GM21367 (cell line): ENCODE measurements around the gene GIPC2.
"Not testable (repeated sequence)": the region's sequence is repeated elsewhere in the genome, so short reads cannot be mapped to it uniquely, and the experiment has no call there.

ENCODE experiments used
- ATAC-seq: cut with Tn5 transposase; IDR thresholded peaks from one replicate; pipeline ENCODE4 v1.9.1; 2021; ENCODE audit not compliant: unreplicated experiment

The GIPC2 gene

GRCh38 chr1:78094639-78095038, 48.9 kb downstream of the GIPC2 start:
- ATAC-seq: no peak

- no peak for ATAC-seq
Measured at GRCh38 chr1:78095593-78095992, 49.8 kb downstream of the GIPC2 start.

GRCh38 chr1:78096017-78096416, 50.3 kb downstream of the GIPC2 start:
- no peak for ATAC-seq

GRCh38 chr1:78096976-78097375, 51.2 kb downstream of the GIPC2 start:
- no peak for ATAC-seq

DNA sequence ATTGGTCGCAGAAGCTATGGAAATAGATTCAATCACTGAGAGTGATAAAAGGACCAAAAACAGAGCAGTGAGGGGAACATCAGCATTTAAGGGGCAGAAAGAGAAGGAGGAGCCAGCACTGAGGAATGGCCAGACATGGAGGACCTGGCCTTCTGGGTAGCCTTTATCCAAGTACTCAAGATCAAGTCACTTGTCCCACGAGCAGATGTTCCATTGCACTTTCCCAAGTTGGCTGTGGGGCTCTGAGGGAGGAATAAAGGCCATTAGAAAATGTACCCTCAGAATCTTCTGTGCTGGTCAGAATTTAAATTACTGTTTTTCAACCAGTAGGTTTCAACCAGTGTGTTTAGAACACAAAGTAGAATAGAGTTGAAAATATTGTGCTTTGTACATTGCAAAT, 55.3 kb downstream of the GIPC2 start:
- no peak for ATAC-seq

DNA sequence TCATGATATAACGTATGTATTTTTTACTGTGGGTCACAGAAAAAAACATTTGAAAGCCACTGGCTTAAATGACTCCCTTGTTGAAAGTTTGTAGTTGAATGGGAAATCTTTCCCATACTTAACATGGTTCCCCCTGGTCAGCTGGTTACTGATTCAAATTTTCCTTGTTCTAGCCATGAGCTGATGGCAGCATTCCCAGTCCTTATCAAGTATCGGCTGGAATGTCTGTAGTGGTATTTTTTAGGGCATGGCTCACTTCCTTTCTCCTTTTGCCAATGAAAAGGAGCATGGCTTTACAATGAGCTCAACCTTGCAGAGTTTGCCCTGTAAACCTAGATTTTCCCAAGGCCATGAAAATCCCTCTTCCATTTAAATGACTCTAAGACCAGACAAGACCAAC, 55.7 kb downstream of the GIPC2 start:
- ATAC-seq: no peak

- ATAC-seq: no peak
Measured at GRCh38 chr1:78102082-78102481, 56.3 kb downstream of the GIPC2 start.

DNA sequence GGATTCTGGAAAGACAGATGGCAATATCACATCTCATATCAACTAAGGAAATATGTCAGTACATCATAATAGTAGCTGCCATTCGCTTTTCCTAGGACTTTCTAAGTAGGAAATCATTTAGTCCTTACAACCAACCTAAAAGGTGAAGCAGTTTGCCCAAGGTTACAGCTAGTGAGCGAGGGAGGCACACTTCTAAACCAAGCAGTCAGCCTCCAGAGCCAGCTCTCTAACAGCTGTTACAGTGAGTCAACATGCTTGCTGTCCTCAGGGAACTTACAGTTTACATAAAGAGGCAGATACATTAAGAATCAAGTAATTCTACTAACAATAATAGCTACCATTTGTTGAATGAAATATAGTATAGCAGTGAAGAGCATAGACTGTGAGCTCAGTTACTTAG, 57.1 kb downstream of the GIPC2 start:
- ATAC-seq: no peak

DNA sequence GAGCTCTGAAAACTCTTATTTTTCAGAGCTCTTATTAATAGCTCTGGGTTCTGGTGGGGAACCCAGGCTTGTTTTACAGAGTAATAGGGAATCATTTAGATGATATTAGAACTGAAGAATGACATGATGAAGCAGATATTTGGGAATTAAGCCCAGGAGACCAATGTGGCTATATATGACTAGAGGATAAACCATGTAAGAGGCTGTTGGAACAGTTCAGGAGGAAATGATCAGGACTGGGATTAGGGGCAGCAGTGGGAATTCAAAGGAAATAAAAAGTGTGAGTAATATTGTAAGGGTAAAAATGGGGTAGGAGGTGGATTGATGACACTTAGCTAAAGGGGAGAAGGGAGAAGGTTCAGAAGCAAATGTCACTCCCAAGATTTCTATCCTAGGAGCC, 58.6 kb downstream of the GIPC2 start:
- no peak for ATAC-seq

GRCh38 chr1:78109659-78110058, 63.9 kb downstream of the GIPC2 start:
- not testable (repeated sequence) for ATAC-seq

DNA sequence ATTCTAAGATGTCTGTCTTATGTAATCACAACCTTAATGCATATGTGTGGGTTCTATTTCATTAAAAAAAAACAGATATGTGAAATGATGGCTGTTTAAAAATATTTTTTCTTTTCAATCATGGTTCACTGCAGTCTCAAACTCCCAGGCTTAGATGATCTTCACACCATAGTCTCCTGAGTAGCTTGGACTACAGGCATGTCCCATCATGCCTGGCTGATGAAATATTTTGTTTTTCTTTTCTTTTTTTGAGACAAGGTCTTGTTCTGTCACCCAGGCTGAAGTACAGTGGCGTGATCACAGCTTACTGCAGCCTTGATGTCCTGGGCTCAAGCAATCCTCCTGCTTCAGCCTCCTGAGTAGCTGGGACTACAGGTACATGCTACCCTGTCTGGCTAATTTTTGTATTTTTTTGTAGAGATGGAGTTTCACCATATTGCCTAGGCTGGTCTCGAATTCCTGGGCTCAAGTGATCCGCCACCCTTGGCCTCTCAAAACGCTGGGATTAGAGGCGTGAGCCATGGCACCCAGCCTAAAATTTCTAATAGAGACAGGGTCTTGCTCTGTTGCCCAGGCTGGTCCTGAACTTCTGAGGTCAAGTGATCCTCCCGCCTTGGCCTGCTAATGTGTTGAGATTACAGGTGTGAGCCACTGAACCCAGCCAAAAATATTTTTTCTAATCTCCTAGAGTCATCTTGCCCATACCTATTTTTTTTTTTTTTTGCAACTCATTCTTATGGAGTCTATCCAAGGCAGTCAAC, 67.6 kb downstream of the GIPC2 start:
- ATAC-seq: no peak

DNA sequence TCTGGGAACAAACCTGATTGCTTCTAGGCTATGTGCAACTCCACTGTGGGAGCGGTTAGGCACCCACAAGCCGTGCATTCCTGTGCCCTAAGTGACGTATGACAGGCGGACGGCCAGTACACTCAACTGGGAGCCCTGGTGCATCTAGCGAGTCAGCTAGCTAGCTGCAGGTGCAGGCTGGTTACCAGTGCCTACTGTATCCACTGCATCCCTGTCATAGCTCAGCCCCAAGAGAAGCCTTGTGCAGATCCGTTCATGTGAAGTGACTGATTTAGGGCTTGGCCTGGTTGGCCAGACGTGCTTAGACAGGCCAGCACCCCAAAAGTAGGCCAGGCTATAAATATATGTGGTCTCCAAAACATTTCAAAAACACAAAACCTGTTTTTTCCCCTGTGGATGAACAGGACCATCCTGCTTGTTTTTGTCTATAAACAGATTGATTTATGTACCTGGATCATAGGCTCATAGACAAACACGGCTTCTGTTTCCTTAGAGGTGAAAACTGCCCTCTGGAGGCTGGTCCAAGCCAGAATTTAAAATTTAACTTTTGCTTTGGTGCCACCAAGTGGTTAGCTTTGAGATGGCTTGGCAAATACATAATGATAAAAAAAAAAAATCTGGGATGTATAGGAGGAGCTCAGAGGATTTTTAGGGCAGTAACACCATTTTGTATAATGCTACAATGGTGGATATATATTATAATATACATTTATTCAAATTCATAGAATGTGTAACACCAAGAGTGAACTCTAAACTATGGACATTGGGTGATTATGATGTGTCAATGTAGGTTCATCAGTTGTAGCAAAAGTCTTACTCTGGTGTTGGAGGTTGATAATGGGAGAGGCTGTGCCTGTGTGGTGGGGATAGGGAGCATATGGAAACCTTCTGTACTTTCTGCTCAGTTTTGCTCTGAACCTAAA, 68.5 kb downstream of the GIPC2 start:
- ATAC-seq: peak; percentile 87

DNA sequence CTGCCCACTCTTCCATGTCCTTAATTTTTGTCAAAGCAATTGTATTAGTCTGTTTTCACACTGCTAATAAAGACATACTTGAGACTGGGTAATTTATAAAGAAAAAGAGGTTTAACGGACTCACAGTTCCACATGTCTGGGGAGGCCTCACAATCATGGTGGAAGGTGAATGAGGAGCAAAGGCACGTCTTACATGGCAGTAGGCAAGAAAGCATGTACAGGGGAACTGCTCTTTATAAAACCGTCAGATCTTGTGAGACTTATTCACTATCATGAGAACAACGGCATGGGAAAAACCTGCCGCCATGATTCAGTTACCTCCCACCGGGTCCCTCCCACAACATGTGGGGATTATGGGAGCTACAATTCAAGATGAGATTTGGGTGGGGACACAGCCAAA, 74.7 kb downstream of the GIPC2 start:
- not testable (repeated sequence) for ATAC-seq

GRCh38 chr1:78121710-78122109, 75.9 kb downstream of the GIPC2 start:
- ATAC-seq: no peak

GRCh38 chr1:78122389-78122788, 76.6 kb downstream of the GIPC2 start:
- ATAC-seq: no peak

GRCh38 chr1:78126506-78126905, 80.7 kb downstream of the GIPC2 start:
- no peak for ATAC-seq

DNA sequence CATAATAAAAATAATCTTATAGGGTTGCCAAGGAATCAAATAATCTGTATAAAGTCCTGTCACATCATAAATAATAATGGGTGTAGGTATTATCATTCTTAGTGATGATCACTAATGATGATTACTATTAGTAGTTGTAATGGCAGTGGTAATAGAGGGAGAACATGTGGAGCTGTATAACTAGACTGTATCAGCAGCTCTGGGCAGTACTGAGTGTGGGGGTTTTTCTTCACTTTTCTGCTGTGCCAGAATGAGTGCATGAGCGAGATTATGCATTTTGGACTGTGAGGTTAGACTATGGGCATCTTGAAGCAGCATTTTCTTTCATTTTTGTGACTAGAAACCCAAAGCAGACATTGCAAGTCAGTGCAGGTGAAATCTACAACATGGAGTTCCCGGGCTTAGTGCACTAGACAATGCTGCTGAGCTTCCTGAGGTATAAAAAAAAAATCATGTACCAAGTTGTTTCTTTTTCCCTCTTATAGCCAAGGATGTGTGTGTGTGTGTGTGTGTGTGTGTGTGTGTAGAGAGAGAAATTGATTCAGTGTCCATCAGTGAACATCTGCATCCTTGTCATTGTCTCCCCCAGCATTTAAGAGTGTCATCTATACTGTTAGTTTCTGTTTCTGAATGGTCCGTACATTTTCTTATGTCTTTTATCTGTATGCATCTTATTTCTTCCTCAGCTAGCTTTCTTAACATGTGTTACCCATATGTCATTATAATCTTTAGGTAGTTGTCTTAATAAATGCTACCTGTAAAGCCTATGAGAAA, 86.6 kb downstream of the GIPC2 start:
- no peak for ATAC-seq

DNA sequence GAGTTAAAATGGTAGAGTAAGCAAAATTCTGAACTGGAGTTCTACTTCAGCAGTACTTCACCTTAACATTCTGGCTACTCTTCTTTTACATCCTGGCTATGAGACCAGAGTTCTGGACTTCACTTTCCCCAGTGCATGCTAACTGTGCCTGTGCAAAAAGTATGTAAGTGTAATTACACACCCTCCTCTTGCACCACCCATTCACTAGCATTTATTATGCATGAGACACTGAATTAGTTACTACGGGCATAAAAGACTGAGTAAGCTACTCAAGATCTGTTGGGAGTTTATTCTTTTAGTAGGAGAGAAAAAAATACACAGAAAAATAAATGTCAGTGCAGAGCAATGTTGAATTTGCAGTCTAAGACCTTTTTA, 87.2 kb downstream of the GIPC2 start:
- ATAC-seq: no peak

- no peak for ATAC-seq
Measured at GRCh38 chr1:78136680-78137079, 90.9 kb downstream of the GIPC2 start.

DNA sequence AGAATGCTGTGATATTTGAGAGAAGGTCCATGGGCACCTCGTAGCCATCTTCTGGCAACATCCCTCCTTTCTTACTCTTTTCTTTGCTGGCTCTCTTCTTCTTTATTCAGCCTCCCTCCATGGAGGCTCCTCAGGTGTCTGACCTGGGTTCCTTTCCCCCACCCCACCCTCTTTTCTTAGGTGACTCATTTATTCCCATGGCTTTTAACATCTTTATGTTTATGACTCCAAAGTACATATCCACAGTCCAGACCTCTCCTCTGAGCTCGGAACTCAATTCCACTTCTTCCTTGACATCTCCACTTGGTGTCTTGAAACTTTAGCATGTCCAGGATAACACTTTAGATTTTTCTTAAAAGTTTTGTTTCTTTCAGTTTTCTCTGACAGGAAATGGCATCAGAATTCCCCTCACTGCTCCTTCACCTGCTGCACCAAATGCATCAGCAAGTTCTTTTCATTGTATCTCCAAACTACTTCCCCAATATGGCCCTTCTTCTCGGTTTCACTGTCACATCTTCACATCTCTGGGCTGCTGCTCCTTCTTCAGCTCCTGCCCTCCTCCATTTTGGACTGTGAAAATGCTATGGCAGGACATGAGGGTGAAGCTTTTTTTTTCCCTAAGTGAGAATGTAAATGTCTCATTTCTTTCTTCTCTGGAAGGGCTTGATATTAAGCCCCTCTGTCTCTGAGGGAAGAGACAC, 95.9 kb downstream of the GIPC2 start:
- ATAC-seq: no peak

GRCh38 chr1:78142736-78143135, 97.0 kb downstream of the GIPC2 start:
- ATAC-seq: peak; percentile 20
